Measurements from ENCODE around the gene EIF2B1. TPM values are rescaled to one million over a fixed set of nuclear protein-coding genes. Genes with fewer than 3 reads are reported as not detected.

EIF2B1 gene
- total RNA-seq, 1 experiment from 2014 or later: 46.5 TPM

DNA sequence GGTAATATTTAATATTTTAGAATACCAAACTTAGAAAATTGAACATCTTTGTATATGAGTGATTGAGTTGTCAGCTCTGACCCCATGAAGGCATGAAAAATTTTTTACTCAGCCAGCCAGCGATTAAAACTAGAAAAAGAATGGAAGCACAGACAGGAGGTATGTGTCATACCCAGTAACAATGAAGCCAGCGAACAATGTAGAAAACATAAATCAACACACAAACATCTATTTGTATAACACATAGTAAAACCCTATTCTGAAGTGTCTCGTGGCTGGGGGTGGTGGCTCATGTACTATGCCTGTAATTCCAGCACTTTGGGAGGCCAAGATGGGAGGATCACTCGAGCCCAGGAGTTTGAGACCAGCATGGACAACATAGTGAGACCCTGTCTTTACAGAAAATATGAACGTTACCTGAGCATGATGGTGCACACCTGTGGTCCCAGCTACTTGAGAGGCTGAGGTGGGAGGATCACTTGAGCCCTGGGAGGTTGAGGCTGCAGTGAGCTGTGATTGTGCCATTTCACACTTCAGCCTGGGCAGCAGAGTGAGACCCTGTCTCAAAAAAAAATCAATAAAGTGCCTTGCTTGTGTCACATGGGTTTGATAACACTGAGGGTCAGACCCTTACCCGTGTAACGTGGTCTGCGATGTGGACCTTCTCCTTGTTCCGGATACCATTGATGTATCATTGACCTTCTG, 43.3 kb upstream of the EIF2B1 start:
- POLR2A ChIA-PET: no interaction called here

DNA sequence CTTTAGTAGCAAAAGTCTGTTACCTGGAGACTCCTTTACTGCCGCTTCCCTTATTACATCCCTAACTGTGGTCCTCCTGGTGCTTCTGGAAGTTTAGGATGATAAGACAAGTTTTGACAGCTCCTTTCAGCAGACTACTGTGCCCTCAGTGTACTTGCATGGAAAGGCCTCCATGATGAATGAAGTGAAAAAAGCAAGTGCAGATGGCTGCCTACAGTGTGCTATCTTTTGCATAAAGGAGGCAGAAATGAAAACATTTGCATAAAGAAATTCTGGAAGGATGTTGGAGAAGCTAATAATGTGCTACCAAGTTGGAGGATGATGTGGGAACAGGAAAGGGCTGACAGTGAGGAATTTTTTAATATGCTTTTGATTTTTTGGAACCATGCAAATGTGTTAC, 42.0 kb upstream of the EIF2B1 start:
- Mint-ChIP-seq H3K36me3 (peaks cover 5% of the 10 kb centered on the region; the same call in 1 of the 2 replicates), H3K27ac (no peak overlapping the region), H3K9me3 (no peaks in the 10 kb centered on the region), H3K4me1 (peaks cover 4% of the 10 kb centered on the region; the same call in 1 of the 2 replicates), H3K27me3 (ENCODE audit: low read depth) (no peaks in the 10 kb centered on the region; the same call in 1 of the 2 replicates), H3K4me3 (no peak overlapping the region)
- DNase-seq (ENCODE audit: low spot score) (no peak), ATAC-seq (no peak)
- ChIA-PET CTCF (no interaction called here), POLR2A (no interaction called here)
- TF ChIP-seq RORB (CRISPR knock-in tag; IDR thresholded peaks at IDR 0.05) (no peak), SMAD4 (CRISPR knock-in tag; IDR thresholded peaks at IDR 0.05) (no peak), NFATC4 (CRISPR knock-in tag; IDR thresholded peaks at IDR 0.05) (no peak)
- TF ChIP-seq, protein P1, sequence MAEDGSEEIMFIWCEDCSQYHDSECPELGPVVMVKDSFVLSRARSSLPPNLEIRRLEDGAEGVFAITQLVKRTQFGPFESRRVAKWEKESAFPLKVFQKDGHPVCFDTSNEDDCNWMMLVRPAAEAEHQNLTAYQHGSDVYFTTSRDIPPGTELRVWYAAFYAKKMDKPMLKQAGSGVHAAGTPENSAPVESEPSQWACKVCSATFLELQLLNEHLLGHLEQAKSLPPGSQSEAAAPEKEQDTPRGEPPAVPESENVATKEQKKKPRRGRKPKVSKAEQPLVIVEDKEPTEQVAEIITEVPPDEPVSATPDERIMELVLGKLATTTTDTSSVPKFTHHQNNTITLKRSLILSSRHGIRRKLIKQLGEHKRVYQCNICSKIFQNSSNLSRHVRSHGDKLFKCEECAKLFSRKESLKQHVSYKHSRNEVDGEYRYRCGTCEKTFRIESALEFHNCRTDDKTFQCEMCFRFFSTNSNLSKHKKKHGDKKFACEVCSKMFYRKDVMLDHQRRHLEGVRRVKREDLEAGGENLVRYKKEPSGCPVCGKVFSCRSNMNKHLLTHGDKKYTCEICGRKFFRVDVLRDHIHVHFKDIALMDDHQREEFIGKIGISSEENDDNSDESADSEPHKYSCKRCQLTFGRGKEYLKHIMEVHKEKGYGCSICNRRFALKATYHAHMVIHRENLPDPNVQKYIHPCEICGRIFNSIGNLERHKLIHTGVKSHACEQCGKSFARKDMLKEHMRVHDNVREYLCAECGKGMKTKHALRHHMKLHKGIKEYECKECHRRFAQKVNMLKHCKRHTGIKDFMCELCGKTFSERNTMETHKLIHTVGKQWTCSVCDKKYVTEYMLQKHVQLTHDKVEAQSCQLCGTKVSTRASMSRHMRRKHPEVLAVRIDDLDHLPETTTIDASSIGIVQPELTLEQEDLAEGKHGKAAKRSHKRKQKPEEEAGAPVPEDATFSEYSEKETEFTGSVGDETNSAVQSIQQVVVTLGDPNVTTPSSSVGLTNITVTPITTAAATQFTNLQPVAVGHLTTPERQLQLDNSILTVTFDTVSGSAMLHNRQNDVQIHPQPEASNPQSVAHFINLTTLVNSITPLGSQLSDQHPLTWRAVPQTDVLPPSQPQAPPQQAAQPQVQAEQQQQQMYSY (CRISPR knock-in tag; IDR thresholded peaks at IDR 0.05): no peak

More for the DNA sequence above, 43.3 kb upstream of the EIF2B1 start:
- CTCF ChIA-PET: no interaction called here
- Mint-ChIP-seq H3K4me3 (no peak overlapping the region), H3K27me3 (ENCODE audit: low read depth) (no peaks in the 10 kb centered on the region; the same call in 1 of the 2 replicates), H3K9me3 (no peaks in the 10 kb centered on the region), H3K4me1 (peaks cover 1% of the 10 kb centered on the region; the same call in 1 of the 2 replicates), H3K27ac (no peak overlapping the region), H3K36me3 (peaks cover 9% of the 10 kb centered on the region; the same call in 1 of the 2 replicates)
- DNase-seq (ENCODE audit: low spot score) (no peak), ATAC-seq (no peak)
- TF ChIP-seq FOXJ3 (CRISPR knock-in tag; IDR thresholded peaks at IDR 0.05; ENCODE audit: borderline replicate concordance): no peak
- no peak for TF ChIP-seq ZNF219 (CRISPR knock-in tag; IDR thresholded peaks at IDR 0.05; ENCODE audit: borderline replicate concordance)
- no peak for TF ChIP-seq ZNF423 (CRISPR knock-in tag; IDR thresholded peaks at IDR 0.05)
- no peak for TF ChIP-seq EMX1 (CRISPR knock-in tag; IDR thresholded peaks at IDR 0.05)
- peak; percentile 37; the same call in 1 of the 2 replicates for TF ChIP-seq ZNF121 (CRISPR knock-in tag; IDR thresholded peaks at IDR 0.05)
- TF ChIP-seq, protein P2, sequence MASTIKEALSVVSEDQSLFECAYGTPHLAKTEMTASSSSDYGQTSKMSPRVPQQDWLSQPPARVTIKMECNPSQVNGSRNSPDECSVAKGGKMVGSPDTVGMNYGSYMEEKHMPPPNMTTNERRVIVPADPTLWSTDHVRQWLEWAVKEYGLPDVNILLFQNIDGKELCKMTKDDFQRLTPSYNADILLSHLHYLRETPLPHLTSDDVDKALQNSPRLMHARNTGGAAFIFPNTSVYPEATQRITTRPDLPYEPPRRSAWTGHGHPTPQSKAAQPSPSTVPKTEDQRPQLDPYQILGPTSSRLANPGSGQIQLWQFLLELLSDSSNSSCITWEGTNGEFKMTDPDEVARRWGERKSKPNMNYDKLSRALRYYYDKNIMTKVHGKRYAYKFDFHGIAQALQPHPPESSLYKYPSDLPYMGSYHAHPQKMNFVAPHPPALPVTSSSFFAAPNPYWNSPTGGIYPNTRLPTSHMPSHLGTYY (CRISPR knock-in tag; IDR thresholded peaks at IDR 0.05): no peak
- TF ChIP-seq, protein P3, sequence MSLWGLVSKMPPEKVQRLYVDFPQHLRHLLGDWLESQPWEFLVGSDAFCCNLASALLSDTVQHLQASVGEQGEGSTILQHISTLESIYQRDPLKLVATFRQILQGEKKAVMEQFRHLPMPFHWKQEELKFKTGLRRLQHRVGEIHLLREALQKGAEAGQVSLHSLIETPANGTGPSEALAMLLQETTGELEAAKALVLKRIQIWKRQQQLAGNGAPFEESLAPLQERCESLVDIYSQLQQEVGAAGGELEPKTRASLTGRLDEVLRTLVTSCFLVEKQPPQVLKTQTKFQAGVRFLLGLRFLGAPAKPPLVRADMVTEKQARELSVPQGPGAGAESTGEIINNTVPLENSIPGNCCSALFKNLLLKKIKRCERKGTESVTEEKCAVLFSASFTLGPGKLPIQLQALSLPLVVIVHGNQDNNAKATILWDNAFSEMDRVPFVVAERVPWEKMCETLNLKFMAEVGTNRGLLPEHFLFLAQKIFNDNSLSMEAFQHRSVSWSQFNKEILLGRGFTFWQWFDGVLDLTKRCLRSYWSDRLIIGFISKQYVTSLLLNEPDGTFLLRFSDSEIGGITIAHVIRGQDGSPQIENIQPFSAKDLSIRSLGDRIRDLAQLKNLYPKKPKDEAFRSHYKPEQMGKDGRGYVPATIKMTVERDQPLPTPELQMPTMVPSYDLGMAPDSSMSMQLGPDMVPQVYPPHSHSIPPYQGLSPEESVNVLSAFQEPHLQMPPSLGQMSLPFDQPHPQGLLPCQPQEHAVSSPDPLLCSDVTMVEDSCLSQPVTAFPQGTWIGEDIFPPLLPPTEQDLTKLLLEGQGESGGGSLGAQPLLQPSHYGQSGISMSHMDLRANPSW (CRISPR knock-in tag; conservative IDR thresholded peaks at IDR 0.05; ENCODE audit: low read depth): no peak

DNA sequence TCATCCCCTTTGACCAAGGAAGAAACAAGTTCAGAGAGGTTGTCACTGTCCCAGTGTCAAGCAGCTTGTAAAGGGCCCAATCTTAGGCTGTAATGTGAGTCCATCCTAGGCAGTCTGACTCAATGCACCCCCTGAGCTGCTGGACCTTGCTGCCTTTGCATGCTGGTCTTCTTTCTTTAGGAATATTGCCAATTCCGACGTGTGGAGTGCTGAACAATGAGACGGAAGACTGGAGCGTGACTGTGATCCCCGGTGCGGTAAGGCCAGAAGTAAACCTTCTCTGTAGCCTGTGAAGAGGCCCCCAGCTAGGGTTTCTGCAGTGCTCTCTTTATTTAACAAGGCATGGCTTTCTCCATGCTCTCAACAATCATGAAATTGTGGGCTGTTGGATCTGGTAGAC, 38.4 kb upstream of the EIF2B1 start:
- no peak for ATAC-seq
- Mint-ChIP-seq H3K4me3 (peak overlapping the region; percentile 87), H3K9me3 (no peaks in the 10 kb centered on the region), H3K27me3 (ENCODE audit: low read depth) (no peaks in the 10 kb centered on the region; the same call in 1 of the 2 replicates), H3K27ac (no peak overlapping the region), H3K4me1 (peaks cover 4% of the 10 kb centered on the region; the same call in 1 of the 2 replicates), H3K36me3 (peaks cover 5% of the 10 kb centered on the region; the same call in 1 of the 2 replicates)
- no peak for DNase-seq (ENCODE audit: low spot score)
- ChIA-PET POLR2A (no interaction called here), CTCF (no interaction called here)
- no peak for TF ChIP-seq ZNF423 (CRISPR knock-in tag; IDR thresholded peaks at IDR 0.05)
- no peak for TF ChIP-seq ZNF671 (CRISPR knock-in tag; IDR thresholded peaks at IDR 0.05)
- no peak for TF ChIP-seq ATF1 (CRISPR knock-in tag; IDR thresholded peaks at IDR 0.05)
- TF ChIP-seq CREM (CRISPR knock-in tag; IDR thresholded peaks at IDR 0.05): no peak
- TF ChIP-seq FOXJ3 (CRISPR knock-in tag; IDR thresholded peaks at IDR 0.05; ENCODE audit: borderline replicate concordance): no peak
- TF ChIP-seq, protein P4, sequence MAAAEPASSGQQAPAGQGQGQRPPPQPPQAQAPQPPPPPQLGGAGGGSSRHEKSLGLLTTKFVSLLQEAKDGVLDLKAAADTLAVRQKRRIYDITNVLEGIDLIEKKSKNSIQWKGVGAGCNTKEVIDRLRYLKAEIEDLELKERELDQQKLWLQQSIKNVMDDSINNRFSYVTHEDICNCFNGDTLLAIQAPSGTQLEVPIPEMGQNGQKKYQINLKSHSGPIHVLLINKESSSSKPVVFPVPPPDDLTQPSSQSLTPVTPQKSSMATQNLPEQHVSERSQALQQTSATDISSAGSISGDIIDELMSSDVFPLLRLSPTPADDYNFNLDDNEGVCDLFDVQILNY (CRISPR knock-in tag; IDR thresholded peaks at IDR 0.05): no peak
- TF ChIP-seq, protein P5, sequence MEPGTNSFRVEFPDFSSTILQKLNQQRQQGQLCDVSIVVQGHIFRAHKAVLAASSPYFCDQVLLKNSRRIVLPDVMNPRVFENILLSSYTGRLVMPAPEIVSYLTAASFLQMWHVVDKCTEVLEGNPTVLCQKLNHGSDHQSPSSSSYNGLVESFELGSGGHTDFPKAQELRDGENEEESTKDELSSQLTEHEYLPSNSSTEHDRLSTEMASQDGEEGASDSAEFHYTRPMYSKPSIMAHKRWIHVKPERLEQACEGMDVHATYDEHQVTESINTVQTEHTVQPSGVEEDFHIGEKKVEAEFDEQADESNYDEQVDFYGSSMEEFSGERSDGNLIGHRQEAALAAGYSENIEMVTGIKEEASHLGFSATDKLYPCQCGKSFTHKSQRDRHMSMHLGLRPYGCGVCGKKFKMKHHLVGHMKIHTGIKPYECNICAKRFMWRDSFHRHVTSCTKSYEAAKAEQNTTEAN (CRISPR knock-in tag; IDR thresholded peaks at IDR 0.05): no peak
- TF ChIP-seq, protein P6, sequence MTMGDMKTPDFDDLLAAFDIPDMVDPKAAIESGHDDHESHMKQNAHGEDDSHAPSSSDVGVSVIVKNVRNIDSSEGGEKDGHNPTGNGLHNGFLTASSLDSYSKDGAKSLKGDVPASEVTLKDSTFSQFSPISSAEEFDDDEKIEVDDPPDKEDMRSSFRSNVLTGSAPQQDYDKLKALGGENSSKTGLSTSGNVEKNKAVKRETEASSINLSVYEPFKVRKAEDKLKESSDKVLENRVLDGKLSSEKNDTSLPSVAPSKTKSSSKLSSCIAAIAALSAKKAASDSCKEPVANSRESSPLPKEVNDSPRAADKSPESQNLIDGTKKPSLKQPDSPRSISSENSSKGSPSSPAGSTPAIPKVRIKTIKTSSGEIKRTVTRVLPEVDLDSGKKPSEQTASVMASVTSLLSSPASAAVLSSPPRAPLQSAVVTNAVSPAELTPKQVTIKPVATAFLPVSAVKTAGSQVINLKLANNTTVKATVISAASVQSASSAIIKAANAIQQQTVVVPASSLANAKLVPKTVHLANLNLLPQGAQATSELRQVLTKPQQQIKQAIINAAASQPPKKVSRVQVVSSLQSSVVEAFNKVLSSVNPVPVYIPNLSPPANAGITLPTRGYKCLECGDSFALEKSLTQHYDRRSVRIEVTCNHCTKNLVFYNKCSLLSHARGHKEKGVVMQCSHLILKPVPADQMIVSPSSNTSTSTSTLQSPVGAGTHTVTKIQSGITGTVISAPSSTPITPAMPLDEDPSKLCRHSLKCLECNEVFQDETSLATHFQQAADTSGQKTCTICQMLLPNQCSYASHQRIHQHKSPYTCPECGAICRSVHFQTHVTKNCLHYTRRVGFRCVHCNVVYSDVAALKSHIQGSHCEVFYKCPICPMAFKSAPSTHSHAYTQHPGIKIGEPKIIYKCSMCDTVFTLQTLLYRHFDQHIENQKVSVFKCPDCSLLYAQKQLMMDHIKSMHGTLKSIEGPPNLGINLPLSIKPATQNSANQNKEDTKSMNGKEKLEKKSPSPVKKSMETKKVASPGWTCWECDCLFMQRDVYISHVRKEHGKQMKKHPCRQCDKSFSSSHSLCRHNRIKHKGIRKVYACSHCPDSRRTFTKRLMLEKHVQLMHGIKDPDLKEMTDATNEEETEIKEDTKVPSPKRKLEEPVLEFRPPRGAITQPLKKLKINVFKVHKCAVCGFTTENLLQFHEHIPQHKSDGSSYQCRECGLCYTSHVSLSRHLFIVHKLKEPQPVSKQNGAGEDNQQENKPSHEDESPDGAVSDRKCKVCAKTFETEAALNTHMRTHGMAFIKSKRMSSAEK (CRISPR knock-in tag; IDR thresholded peaks at IDR 0.05; ENCODE audit: borderline replicate concordance): no peak

All from WTC11 (cell line).